HepG2 (cell line): Measurements from ENCODE around the gene LASP1. TPM values are rescaled to one million over a fixed set of nuclear protein-coding genes. Genes with fewer than 3 reads are reported as not detected.
A peak's percentile ranks its signal among the peaks of the same experiment; 100 is the strongest.

Experiments
- ATAC-seq: fragments of 200-7000 bp; cut with Tn5 transposase; 3 replicates; pipeline ENCODE4 v1.9.1; 2020; ENCODE audit warnings: mild to moderate bottlenecking, moderate library complexity
- BruUV-seq: library from RNA; stranded (reverse); fragments of 400-500 nt; replicated peaks from 2 replicates; lab custom pipeline; 2021; lab: Mats Ljungman, UMichigan
- CTCF ChIA-PET: fragments of 300-600 bp; formaldehyde crosslinking; extraction: SDS; loops from one replicate; lab custom pipeline; 2021; ENCODE audit warnings: low total read pairs, inconsistent platforms, low intra/inter-chr PET ratio; lab: Yijun Ruan, JAX
- POLR2A ChIA-PET: fragments of 350-600 bp; sonication (Branson Sonifier 250); formaldehyde crosslinking; loops from one replicate; lab custom pipeline; 2020; ENCODE audit warnings: antibody characterized with exemption, inconsistent platforms; lab: Yijun Ruan, JAX
- DNase-seq: peaks from one replicate; pipeline ENCODE4 v3.0.0-alpha.2; 2015; ENCODE audit warnings: low spot score
- FAIRE-seq: peaks from 3 replicates; lab custom pipeline; 2011; peaks lifted over from hg19 to GRCh38; lab: Jason Lieb, UNC
- H2AFZ ChIP-seq: one replicate; pipeline ENCODE4 v1.6.1; 2011; ENCODE audit warnings: low read length, inconsistent platforms
- H3K27ac ChIP-seq: fragments of 300-600 bp; 3 replicates; pipeline ENCODE4 v1.8.0; 2011; ENCODE audit warnings: mixed run types, mild to moderate bottlenecking, mixed read lengths, low read length, inconsistent platforms; ENCODE audit not compliant: insufficient read depth; ENCODE audit errors: extremely low read length
- H3K27me3 ChIP-seq, 2 experiments: fragments of 200-600 bp in 1 of 2; 2 replicates in 1 of 2; 3 replicates in 1 of 2; pipeline versions ENCODE4 v1.6.0 to v1.8.0; 2011; ENCODE audit warnings: low read length in 2 of 2, mild to moderate bottlenecking in 2 of 2, moderate library complexity in 2 of 2, inconsistent platforms in 1 of 2; ENCODE audit not compliant: insufficient read depth in 2 of 2, control insufficient read depth in 1 of 2
- H3K36me3 ChIP-seq, 2 experiments: fragments of 200-600 bp in 1 of 2; replicated peaks in 1 of 2; 2 replicates in 1 of 2; 3 replicates in 1 of 2; pipeline versions ENCODE4 v1.5.1 to v1.8.0; 2011; ENCODE audit warnings: low read length in 2 of 2, inconsistent platforms in 1 of 2; ENCODE audit not compliant: insufficient read depth in 2 of 2, control insufficient read depth in 1 of 2
- H3K4me1 ChIP-seq: 2 replicates; pipeline ENCODE4 v1.5.1; 2012; ENCODE audit warnings: low read length, inconsistent platforms; ENCODE audit not compliant: insufficient read depth
- H3K4me2 ChIP-seq: 2 replicates; pipeline ENCODE4 v1.6.0; 2011; ENCODE audit warnings: low read depth, low read length, inconsistent platforms
- H3K4me3 ChIP-seq, 3 experiments: fragments of 200-600 bp in 1 of 3; sonication (generic), shearing (Covaris generic) in 1 of 3; replicated peaks in 1 of 3; 2 replicates each; pipeline ENCODE4 v1.5.1; 2011 to 2016; ENCODE audit warnings: low read length in 3 of 3, inconsistent platforms in 2 of 3, low read depth in 2 of 3, mild to moderate bottlenecking in 2 of 3, control low read depth in 1 of 3, mixed read lengths in 1 of 3; ENCODE audit not compliant: insufficient read depth in 1 of 3
- H3K79me2 ChIP-seq: one replicate; pipeline ENCODE4 v1.6.1; 2011; ENCODE audit warnings: low read length, inconsistent platforms; ENCODE audit not compliant: insufficient read depth
- H3K9ac ChIP-seq: 2 replicates; pipeline ENCODE4 v1.6.0; 2011; ENCODE audit warnings: mild to moderate bottlenecking, low read depth, low read length, inconsistent platforms; ENCODE audit not compliant: insufficient read depth
- H3K9me3 ChIP-seq: 2 replicates; pipeline ENCODE4 v1.5.1; 2012; ENCODE audit warnings: mild to moderate bottlenecking, low read length
- H4K20me1 ChIP-seq: 2 replicates; pipeline ENCODE4 v1.6.0; 2011; ENCODE audit warnings: inconsistent platforms, mild to moderate bottlenecking, low read length, moderate library complexity; ENCODE audit not compliant: insufficient read depth
- DR1 ChIP-seq: sonication (generic); formaldehyde crosslinking; IDR thresholded peaks from 2 replicates; pipeline ENCODE4 v1.8.0; 2021; ENCODE audit warnings: mild to moderate bottlenecking, missing genetic modification reagents, inconsistent platforms
- HHEX ChIP-seq: IDR thresholded peaks from 2 replicates; pipeline ENCODE4 v1.6.1; 2016; ENCODE audit warnings: control low read depth
- HIVEP1 ChIP-seq: sonication (generic); formaldehyde crosslinking; IDR thresholded peaks from 2 replicates; pipeline ENCODE4 v1.4.0; 2020; ENCODE audit warnings: mild to moderate bottlenecking, missing genetic modification reagents
- RBM22 ChIP-seq: fragments of 200-400 bp; formaldehyde crosslinking; optimal IDR thresholded peaks from 2 replicates; pipeline ENCODE3; 2017; ENCODE audit warnings: mild to moderate bottlenecking, low read length, moderate library complexity
- RCOR2 ChIP-seq: IDR thresholded peaks from 2 replicates; pipeline ENCODE4 v1.6.1; 2016; ENCODE audit warnings: missing biosample characterization, missing genetic modification reagents
- SMAD3 ChIP-seq: sonication (generic); formaldehyde crosslinking; IDR thresholded peaks from 2 replicates; pipeline ENCODE4 v1.4.0; 2020; ENCODE audit warnings: missing genetic modification reagents
- TARDBP ChIP-seq: sonication (generic); formaldehyde crosslinking; IDR thresholded peaks from 2 replicates; pipeline ENCODE4 v1.8.0; 2022; ENCODE audit warnings: mild to moderate bottlenecking, missing genetic modification reagents
- ZNF282 ChIP-seq: fragments of 450-650 bp; IDR thresholded peaks from 2 replicates; pipeline ENCODE4 v1.6.1; 2018; ENCODE audit not compliant: partially characterized antibody
- ZNF431 ChIP-seq: sonication (generic); formaldehyde crosslinking; IDR thresholded peaks from 2 replicates; pipeline ENCODE4 v1.9.0; 2022; ENCODE audit warnings: missing genetic modification reagents, low read depth, mild to moderate bottlenecking, borderline replicate concordance
- ZNF510 ChIP-seq: sonication (generic); formaldehyde crosslinking; IDR thresholded peaks from 2 replicates; pipeline ENCODE4 v1.4.0; 2020; ENCODE audit warnings: low read depth, mild to moderate bottlenecking, missing genetic modification reagents
- ZNF691 ChIP-seq: sonication (generic); formaldehyde crosslinking; IDR thresholded peaks from 2 replicates; pipeline ENCODE4 v1.4.0; 2020; ENCODE audit warnings: missing genetic modification reagents, low read depth, mild to moderate bottlenecking, borderline replicate concordance
- WGBS: methylation state at CpG from one replicate; pipeline ENCODE4 v1.1.6; 2017; ENCODE audit warnings: low lambda C conversion rate; 5-methylcytosine and 5-hydroxymethylcytosine counted together
- in situ Hi-C: cut with HindIII; loops from 2 replicates; pipeline ENCODE4 v1.10.0; 2017; ENCODE audit warnings: low pct_unique_long_range_greater_than_20kb; ENCODE audit not compliant: extremely low pct_ligation_motif_present
- intact Hi-C: fragments of 100-400 bp; cut with micrococcal nuclease; formaldehyde crosslinking; loops from one replicate; pipeline ENCODE4 v1.10.0; 2022; ENCODE audit not compliant: unreplicated experiment
- polyA plus RNA-seq, 8 experiments: library from polyadenylated mRNA; depleted of rRNA in 3 of 8; stranded (reverse) in 7 of 8; unstranded in 1 of 8; fragments of >200 nt; fragmentation: Illumina TruSeq in 4 of 8; extraction: Trizol in 4 of 8; gene quantifications; 2 replicates each; pipeline versions ENCODE4 v1.2.1 to v1.2.3, GENCODE V29; 2011 to 2016; ENCODE audit warnings: low read depth in 4 of 8, missing spikeins in 1 of 8, mixed read lengths in 1 of 8; ENCODE audit not compliant: insufficient read depth in 1 of 8
- total RNA-seq, 5 experiments: library from RNA; depleted of rRNA; stranded (reverse); fragments of >200 nt; fragmentation: Illumina TruSeq; extraction: Trizol; gene quantifications; 2 replicates each; pipeline ENCODE4 v1.2.3, GENCODE V29; 2016; ENCODE audit warnings: low read depth in 1 of 5
- TF ChIP-seq, protein P1 (sequence below): sonication (generic); formaldehyde crosslinking; IDR thresholded peaks from 2 replicates; pipeline ENCODE4 v1.5.0; 2020; ENCODE audit warnings: missing genetic modification reagents

The LASP1 gene
- total and polyA plus RNA-seq, 2 of the 13 experiments (the other 11 are each of a cell fraction or from before 2014, with no cell fraction given), result 70.1 to 97.0 TPM

DNA sequence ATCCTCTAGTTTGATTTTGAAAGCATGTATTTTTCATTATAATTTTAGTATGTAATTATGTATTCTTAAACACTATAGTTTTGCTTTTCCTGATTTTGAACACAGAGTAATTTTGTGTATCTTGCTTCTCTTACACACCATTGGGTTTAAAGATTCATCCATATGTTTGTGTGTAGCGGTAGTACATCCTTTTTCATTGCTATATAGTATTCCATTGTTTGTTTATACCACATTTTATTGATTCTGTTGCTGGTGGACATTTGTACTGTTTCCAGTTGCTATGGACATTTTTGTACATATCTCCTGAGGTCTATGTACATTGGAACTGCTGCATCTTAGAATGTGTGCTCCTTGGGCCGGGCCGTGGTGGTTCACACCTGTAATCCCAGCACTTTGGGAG lies 35.0 kb downstream of the LASP1 start:
- ATAC-seq (no peak), DNase-seq (no peak), FAIRE-seq (no peak)
- in situ Hi-C loops, result no loop called here
- ChIA-PET CTCF (no interaction called here), POLR2A (interaction anchor here (1.3 to 1.7 kb wide), 2 partner anchors 10 to 33 kb away, joined by 5 read pairs; no protein-coding TSS in a partner anchor)
- H3K36me3 ChIP-seq, result peaks cover 34 to 72% of the 10 kb centered on the region in 2 experiments
- no peak overlapping the region for H3K9ac ChIP-seq
- intact Hi-C loops, result no loop called here
- peaks cover 3% of the 10 kb centered on the region for H3K79me2 ChIP-seq
- H2AFZ ChIP-seq, result no peak overlapping the region
- H3K9me3 ChIP-seq, result no peaks in the 10 kb centered on the region
- no peaks in the 10 kb centered on the region for H3K27me3 ChIP-seq
- H4K20me1 ChIP-seq, result peaks cover 11% of the 10 kb centered on the region
- no peak overlapping the region for H3K4me3 ChIP-seq
- no peaks in the 10 kb centered on the region for H3K4me1 ChIP-seq
- no TSS peak for BruUV-seq
- TF ChIP-seq ZNF691 (CRISPR knock-in tag), result no peak
- no peak for TF ChIP-seq ZNF510 (CRISPR knock-in tag)
- TF ChIP-seq RBM22, result peak; percentile 5
- no peak for TF ChIP-seq ZNF282
- no peak for TF ChIP-seq HIVEP1
- TF ChIP-seq, protein P1, sequence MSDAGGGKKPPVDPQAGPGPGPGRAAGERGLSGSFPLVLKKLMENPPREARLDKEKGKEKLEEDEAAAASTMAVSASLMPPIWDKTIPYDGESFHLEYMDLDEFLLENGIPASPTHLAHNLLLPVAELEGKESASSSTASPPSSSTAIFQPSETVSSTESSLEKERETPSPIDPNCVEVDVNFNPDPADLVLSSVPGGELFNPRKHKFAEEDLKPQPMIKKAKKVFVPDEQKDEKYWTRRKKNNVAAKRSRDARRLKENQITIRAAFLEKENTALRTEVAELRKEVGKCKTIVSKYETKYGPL (CRISPR knock-in tag), result no peak
- peak; percentile 45; the same call in 1 of the 2 replicates for TF ChIP-seq RCOR2 (CRISPR knock-in tag)
- TF ChIP-seq HHEX (CRISPR knock-in tag), result no peak
- TF ChIP-seq ZNF431 (CRISPR knock-in tag), result no peak
- TF ChIP-seq SMAD3 (CRISPR knock-in tag), result no peak
- TF ChIP-seq DR1 (CRISPR knock-in tag), result no peak
- no peak for TF ChIP-seq TARDBP (CRISPR knock-in tag)
- 100% methylated on average over 3 of the region's 3 CpGs for WGBS
- no peak overlapping the region for H3K27ac ChIP-seq
- H3K4me2 ChIP-seq, result no peak overlapping the region
